NCI-H2107 (cell line): ENCODE measurements around the gene CPT1C.
"Not testable (repeated sequence)": the region's sequence is repeated elsewhere in the genome, so short reads cannot be mapped to it uniquely, and the experiment has no call there.

Experiments used
- DNase-seq: peaks from one replicate; lab custom pipeline; 2025; lab: John Stamatoyannopoulos, UW

The CPT1C gene

GRCh38 chr19:49704888-49705642 lies 14.1 kb downstream of the CPT1C start:
- no peak for DNase-seq

GRCh38 chr19:49705919-49706318 lies 15.0 kb downstream of the CPT1C start:
- DNase-seq: no peak

- no peak for DNase-seq
Observed at GRCh38 chr19:49710372-49710951, 19.5 kb downstream of the CPT1C start.

DNA sequence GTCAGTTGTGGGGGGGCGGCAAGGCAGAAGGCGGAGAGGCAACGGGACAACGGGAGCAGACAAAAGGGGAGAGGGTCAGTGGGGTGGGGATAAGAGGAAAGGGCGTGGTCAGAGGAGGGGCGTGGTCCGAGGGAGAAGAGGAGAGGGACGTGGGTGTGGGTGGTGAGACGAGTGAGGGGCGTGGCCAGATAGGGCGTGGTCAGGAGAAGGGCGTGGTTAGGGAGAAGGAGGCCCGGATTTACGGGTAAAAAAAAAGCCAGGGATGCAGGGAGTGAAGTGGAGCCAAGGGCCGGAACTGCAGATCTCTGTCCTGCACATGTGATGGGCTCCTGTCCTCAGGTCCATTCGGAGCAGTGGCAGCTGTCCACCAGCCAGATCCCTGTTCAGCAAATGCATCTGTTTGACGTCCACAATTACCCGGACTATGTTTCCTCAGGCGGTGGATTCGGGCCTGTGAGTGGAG lies 21.5 kb downstream of the CPT1C start:
- DNase-seq: no peak

GRCh38 chr19:49713236-49713845 lies 22.4 kb downstream of the CPT1C start:
- DNase-seq: no peak

GRCh38 chr19:49716154-49716553 lies 25.2 kb downstream of the CPT1C start:
- DNase-seq: no peak

- DNase-seq: no peak
Observed at GRCh38 chr19:49718511-49718910, 27.6 kb downstream of the CPT1C start.

GRCh38 chr19:49718991-49719390 lies 28.1 kb downstream of the CPT1C start:
- DNase-seq: no peak

- DNase-seq: not testable (repeated sequence)
Observed at GRCh38 chr19:49719420-49719819, 28.5 kb downstream of the CPT1C start.

GRCh38 chr19:49727217-49728030 lies 36.5 kb downstream of the CPT1C start:
- no peak for DNase-seq

DNA sequence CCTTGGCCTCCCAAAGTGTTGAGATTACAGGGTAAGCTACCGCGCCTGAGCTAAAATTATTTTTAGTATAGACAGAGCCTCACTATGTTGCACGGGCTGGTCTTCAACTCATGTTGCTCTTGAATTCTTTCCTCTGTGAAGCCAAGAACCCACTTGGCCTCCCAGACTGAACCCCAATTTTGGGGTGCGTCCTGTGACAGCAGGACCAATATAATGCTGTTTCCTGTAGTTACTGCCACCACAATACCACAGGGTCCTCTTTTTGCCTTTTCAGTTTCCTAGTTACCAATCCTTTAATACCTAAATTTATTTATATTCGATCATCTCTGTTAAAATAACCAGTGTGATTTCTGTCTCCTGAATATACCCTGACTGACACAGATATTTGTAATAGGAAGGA lies 39.2 kb downstream of the CPT1C start:
- DNase-seq: no peak

GRCh38 chr19:49738268-49738667 lies 47.4 kb downstream of the CPT1C start:
- DNase-seq: no peak

DNA sequence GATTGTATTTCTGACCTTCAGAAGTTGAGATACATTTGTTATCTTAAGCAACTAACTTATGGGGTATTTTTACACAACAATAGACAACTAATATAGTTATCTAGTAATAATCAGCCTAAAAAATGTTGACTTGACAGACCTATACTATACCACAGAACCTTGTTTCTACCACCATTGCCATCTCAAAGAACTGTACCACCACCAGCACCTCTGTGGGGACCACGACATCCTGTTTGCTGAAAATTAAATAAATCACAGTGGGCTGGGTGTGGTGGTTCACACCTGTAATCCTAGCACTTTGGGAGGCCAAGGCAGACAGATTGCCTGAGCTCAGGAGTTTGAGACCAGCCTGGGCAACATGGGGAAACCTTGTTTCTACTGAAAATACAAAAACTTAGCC lies 48.2 kb downstream of the CPT1C start:
- DNase-seq: no peak

DNA sequence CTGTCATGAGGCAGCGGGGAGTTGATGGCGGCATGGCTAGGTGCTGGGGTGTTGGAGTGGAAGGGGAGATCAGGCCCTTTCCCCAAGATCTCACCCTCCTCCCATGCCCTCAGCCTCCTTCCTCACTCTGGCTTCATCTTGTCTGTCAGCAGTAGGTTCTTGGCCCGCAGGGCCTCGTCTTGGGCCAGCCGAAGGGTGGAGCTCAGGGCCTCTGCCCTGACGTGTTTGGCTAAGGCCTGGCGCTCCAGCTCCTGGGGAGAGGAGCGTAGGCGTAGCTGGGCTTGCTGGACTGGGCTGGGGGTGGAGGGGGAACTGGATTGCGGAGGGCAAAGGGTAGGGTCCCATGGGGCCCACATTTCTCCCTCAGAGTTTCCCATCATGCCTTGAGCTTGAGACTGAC lies 49.0 kb downstream of the CPT1C start:
- no peak for DNase-seq

GRCh38 chr19:49741210-49741844 lies 50.4 kb downstream of the CPT1C start:
- DNase-seq: no peak

DNA sequence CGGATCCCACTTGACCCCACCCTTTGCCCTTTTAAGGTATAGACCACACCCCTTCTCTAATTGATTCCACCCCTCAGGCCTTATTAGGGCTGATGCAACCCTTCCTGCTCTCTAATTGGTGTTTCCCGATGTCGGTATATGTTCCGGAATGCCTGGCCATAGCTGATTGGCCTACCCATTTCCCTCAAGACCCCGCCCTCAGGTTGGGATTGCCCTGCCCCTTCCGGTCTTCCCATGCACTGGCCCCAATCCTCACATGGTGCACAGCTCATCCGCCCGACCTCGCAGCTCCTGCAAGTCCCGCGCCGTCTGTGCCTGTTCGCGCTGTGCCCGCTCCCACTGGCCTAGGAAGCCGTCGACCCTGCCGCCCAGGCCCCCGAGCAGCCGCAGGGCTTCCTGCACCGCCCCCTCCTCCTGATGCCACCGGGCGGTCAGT lies 54.0 kb downstream of the CPT1C start:
- DNase-seq: no peak

GRCh38 chr19:49746206-49746958 lies 55.5 kb downstream of the CPT1C start:
- DNase-seq: no peak

GRCh38 chr19:49749055-49749716 lies 58.3 kb downstream of the CPT1C start:
- no peak for DNase-seq

- DNase-seq: no peak
Observed at GRCh38 chr19:49749771-49750170, 58.9 kb downstream of the CPT1C start.

DNA sequence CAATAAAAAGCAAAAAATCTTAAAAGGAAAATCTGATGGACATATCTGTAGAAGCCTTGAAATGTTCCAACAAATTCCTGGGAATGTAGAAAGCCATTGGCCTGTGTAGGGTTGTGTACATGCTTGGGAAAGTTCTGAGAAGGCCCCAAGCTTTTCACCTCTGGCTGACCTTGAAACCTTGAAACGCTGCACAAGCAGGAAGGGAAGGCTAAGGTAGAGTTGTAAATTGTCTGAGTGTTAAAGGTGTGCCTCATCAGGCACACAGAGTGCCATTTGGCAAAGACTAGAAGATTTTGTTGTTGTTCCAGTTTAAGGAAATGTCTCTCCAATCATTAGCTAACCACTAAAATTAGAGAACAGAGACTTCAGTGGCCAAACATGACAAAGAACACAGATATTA lies 61.8 kb downstream of the CPT1C start:
- DNase-seq: no peak

GRCh38 chr19:49755956-49756355 lies 65.0 kb downstream of the CPT1C start:
- no peak for DNase-seq
